ENCODE measurements around the gene OPRPN. TPM values are rescaled to one million over a fixed set of nuclear protein-coding genes. Genes with fewer than 3 reads are reported as not detected.

Gene OPRPN
- total RNA-seq, 1 donor from 2014 or later = not detected

DNA sequence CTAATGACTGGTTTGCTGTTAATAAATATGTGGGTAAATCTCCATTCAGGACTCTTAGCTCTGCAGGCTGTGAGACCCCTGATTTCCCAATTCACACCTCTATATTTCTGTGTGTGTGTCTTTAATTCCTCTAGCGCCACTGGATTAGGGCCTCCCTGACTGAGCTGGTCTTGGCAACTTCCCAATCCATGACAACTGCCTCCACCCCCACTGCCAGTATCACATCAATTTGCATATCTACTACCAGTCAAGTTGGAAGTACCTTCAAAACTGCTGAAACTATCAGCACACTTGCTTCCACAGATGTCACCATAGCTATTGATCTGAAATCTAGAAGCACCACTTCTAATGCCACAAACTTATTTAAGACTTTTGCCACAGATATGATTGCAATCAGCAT, 27.6 kb downstream of the OPRPN start:
- Histone ChIP-seq H3K4me3 (no peak overlapping the region), H3K36me3 (no peaks in the 10 kb centered on the region), H3K4me1 (no peaks in the 10 kb centered on the region), H3K27ac (no peak overlapping the region), H3K27me3 (no peaks in the 10 kb centered on the region), H3K9me3 (peaks cover 7% of the 10 kb centered on the region)
- intact Hi-C loops (cut with DNase I) = no loop called here
- no peak for TF ChIP-seq CTCF (IDR thresholded peaks at IDR 0.05)
- no peak for TF ChIP-seq POLR2AphosphoS5 (IDR thresholded peaks at IDR 0.05; ENCODE audit: insufficient read depth in 1 of 2, low read depth in 1 of 2)
- no peak for TF ChIP-seq POLR2A (IDR thresholded peaks at IDR 0.05)
- no peak for DNase-seq (ENCODE audit: extremely low spot score in 2 of 2)

DNA sequence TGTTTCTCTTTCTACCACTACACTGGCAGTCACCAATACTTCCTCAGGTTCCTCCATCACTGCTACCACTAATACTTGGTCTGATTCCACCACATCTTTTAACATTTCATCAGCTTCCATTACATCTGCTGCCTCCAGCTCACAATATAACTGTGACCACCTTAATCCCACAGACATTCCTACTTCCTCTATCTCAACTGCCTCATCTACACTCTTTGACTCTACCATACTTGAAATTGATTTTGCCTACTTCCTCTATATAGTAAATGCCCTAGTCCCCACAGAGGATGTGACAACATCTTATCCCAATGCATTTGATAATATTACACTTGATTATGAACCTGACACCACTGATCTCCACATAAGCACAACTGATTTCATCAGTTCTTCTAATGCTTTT, 29.0 kb downstream of the OPRPN start:
- no peak for DNase-seq (ENCODE audit: extremely low spot score in 2 of 2)

DNA sequence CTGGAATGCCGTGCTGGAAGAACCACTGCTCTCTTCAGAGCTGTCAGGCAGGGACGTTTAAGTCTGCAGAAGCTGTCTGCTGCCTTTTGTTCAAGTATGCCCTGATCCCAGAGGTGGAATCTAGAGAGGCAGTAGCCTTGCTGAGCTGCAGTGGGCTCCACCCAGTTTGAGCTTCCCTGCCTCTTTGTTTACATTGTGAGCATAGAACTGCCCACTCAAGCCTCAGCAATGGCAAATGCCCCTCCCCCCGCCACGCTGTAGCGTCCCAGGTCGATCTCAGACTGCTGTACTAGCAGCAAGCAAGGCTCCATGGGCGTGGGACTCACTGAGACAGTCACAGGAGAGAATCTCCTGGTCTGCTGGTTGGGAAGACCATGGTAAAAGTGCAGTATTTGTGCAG, 39.5 kb downstream of the OPRPN start:
- H3K4me3 ChIP-seq = no peak overlapping the region
- intact Hi-C loops (cut with DNase I) = no loop called here
- no peaks in the 10 kb centered on the region for H3K9me3 ChIP-seq
- H3K4me1 ChIP-seq = no peaks in the 10 kb centered on the region
- no peak for TF ChIP-seq POLR2A (IDR thresholded peaks at IDR 0.05)
- no peak for TF ChIP-seq CTCF (IDR thresholded peaks at IDR 0.05)
- TF ChIP-seq POLR2AphosphoS5 (IDR thresholded peaks at IDR 0.05; ENCODE audit: insufficient read depth in 1 of 2, low read depth in 1 of 2) = no peak
- no peak for DNase-seq (ENCODE audit: extremely low spot score in 2 of 2)
- H3K27ac ChIP-seq = no peak overlapping the region
- no peaks in the 10 kb centered on the region for H3K36me3 ChIP-seq
- H3K27me3 ChIP-seq = no peaks in the 10 kb centered on the region

More for the DNA sequence above, 29.0 kb downstream of the OPRPN start:
- Histone ChIP-seq H3K36me3 (no peaks in the 10 kb centered on the region), H3K27me3 (no peaks in the 10 kb centered on the region), H3K27ac (no peak overlapping the region), H3K4me1 (no peaks in the 10 kb centered on the region), H3K4me3 (no peak overlapping the region), H3K9me3 (peaks cover 7% of the 10 kb centered on the region)
- intact Hi-C loops (cut with DNase I) = no loop called here
- TF ChIP-seq POLR2A (IDR thresholded peaks at IDR 0.05) (no peak), POLR2AphosphoS5 (IDR thresholded peaks at IDR 0.05; ENCODE audit: insufficient read depth in 1 of 2, low read depth in 1 of 2) (no peak), CTCF (IDR thresholded peaks at IDR 0.05) (no peak)

DNA sequence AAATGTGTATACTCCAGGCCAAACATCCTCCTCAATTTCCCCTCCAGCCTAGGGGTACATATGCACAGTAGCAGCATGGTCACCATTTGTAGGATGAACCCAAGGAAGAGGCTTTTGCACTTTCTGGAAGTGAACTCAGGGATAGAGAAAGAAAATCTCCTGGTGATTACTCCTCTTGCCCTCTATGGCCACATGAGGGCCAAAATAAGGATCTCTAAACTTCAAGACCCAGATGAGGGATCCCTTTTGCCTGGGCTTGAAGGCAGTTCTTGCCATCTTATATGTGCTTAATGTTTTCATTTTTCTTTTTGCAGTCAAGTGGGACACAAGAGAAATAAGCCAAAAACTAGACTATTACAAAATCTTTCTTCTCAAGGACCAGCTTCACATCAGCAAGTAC, 44.7 kb downstream of the OPRPN start:
- no peak for DNase-seq (ENCODE audit: extremely low spot score in 2 of 2)
- Histone ChIP-seq H3K4me3 (no peak overlapping the region), H3K9me3 (no peaks in the 10 kb centered on the region), H3K4me1 (no peaks in the 10 kb centered on the region), H3K27ac (no peak overlapping the region), H3K36me3 (no peaks in the 10 kb centered on the region), H3K27me3 (no peaks in the 10 kb centered on the region)
- TF ChIP-seq POLR2A (IDR thresholded peaks at IDR 0.05) (no peak), CTCF (IDR thresholded peaks at IDR 0.05) (no peak), POLR2AphosphoS5 (IDR thresholded peaks at IDR 0.05; ENCODE audit: insufficient read depth in 1 of 2, low read depth in 1 of 2) (no peak)
- intact Hi-C loops (cut with DNase I) = no loop called here

DNA sequence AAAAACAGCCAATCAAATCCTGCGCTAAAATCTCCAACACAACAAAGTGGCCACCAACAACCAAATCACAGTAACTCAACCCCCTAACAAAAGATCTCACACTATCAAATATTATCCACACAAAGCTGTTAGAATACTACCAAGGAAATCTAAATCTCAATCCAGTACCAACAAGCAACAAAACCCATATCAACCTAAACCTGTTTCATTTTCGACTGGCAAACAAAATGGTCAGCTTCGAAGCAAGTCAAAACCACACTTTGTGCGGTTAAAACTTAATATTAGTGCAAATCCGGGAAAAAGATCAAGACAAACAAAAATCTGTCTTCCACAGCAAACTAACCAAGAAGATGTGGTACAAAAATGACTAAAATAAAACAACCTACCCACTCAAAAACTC, 45.6 kb downstream of the OPRPN start:
- Histone ChIP-seq H3K36me3 (no peaks in the 10 kb centered on the region), H3K27me3 (no peaks in the 10 kb centered on the region), H3K4me3 (no peak overlapping the region), H3K27ac (no peak overlapping the region), H3K9me3 (no peaks in the 10 kb centered on the region), H3K4me1 (no peaks in the 10 kb centered on the region)
- intact Hi-C loops (cut with DNase I) = no loop called here
- TF ChIP-seq POLR2A (IDR thresholded peaks at IDR 0.05) (no peak), CTCF (IDR thresholded peaks at IDR 0.05) (no peak), POLR2AphosphoS5 (IDR thresholded peaks at IDR 0.05; ENCODE audit: insufficient read depth in 1 of 2, low read depth in 1 of 2) (no peak)
- no peak for DNase-seq (ENCODE audit: extremely low spot score in 2 of 2)

All from vagina (tissue), 2 donors.